GM12878 (cell line): ENCODE measurements around the gene CC2D1A. TPM values are rescaled to one million over a fixed set of nuclear protein-coding genes. Genes with fewer than 3 reads are reported as not detected.

Source experiments
- ATAC-seq: fragments of 200-7000 bp; cut with Tn5 transposase; 3 replicates; pipeline ENCODE4 v1.9.1; 2020; ENCODE audit warnings: mild to moderate bottlenecking, moderate library complexity
- BruUV-seq: library from RNA; stranded (reverse); fragments of 400-500 nt; replicated peaks from 2 replicates; lab custom pipeline; 2021; lab: Mats Ljungman, UMichigan
- CTCF ChIA-PET: fragments of 300-600 bp; sonication (Branson Sonifier 250); formaldehyde crosslinking; extraction: SDS; loops from one replicate; lab custom pipeline; 2021; ENCODE audit warnings: inconsistent platforms; lab: Yijun Ruan, JAX
- POLR2A ChIA-PET: fragments of 350-600 bp; formaldehyde crosslinking; extraction: SDS; loops from one replicate; lab custom pipeline; 2021; ENCODE audit warnings: inconsistent platforms; lab: Charles Lee
- RAD21 ChIA-PET: fragments of 300-600 bp; sonication (Branson Sonifier 250); formaldehyde crosslinking; loops from one replicate; lab custom pipeline; 2023; ENCODE audit warnings: antibody characterized with exemption; ENCODE audit not compliant: unreplicated experiment; lab: Charles Lee
- SMC1A ChIA-PET: fragments of 300-600 bp; sonication (Branson Sonifier 250); formaldehyde crosslinking; loops from one replicate; lab custom pipeline; 2023; ENCODE audit not compliant: unreplicated experiment, uncharacterized antibody; lab: Charles Lee
- DNase-seq: peaks from one replicate; pipeline ENCODE4 v3.0.0-alpha.2; 2011; ENCODE audit warnings: low read depth, low spot score
- FAIRE-seq: peaks from 3 replicates; lab custom pipeline; 2011; peaks lifted over from hg19 to GRCh38; lab: Jason Lieb, UNC
- H2AFZ ChIP-seq: 2 replicates; pipeline ENCODE4 v1.6.0; 2011; ENCODE audit warnings: low read depth, low read length, control low read depth; ENCODE audit not compliant: control insufficient read depth
- H3K27ac ChIP-seq: 2 replicates; pipeline ENCODE4 v1.5.1; 2011; ENCODE audit warnings: control low read depth; ENCODE audit not compliant: control insufficient read depth, insufficient read depth
- H3K27me3 ChIP-seq, 2 experiments: replicated peaks in 1 of 2; 2 replicates each; pipeline versions ENCODE4 v1.6.0 to v1.6.1; 2011; ENCODE audit warnings: low read length in 1 of 2; ENCODE audit not compliant: control insufficient read depth in 2 of 2, insufficient read depth in 2 of 2
- H3K36me3 ChIP-seq, 2 experiments: 2 replicates each; pipeline ENCODE4 v1.5.1; 2011; ENCODE audit warnings: low read length in 1 of 2; ENCODE audit not compliant: control insufficient read depth in 2 of 2, insufficient read depth in 2 of 2
- H3K4me1 ChIP-seq: 2 replicates; pipeline ENCODE4 v1.6.1; 2011; ENCODE audit warnings: mild to moderate bottlenecking, low read length, moderate library complexity, mixed read lengths; ENCODE audit not compliant: control insufficient read depth, insufficient read depth
- H3K4me2 ChIP-seq: 2 replicates; pipeline ENCODE4 v1.6.0; 2011; ENCODE audit warnings: control low read depth; ENCODE audit not compliant: control insufficient read depth, insufficient read depth
- H3K4me3 ChIP-seq: fragments of 200-600 bp; sonication (generic); 2 replicates; pipeline ENCODE4 v1.5.1; 2016
- H3K79me2 ChIP-seq: 2 replicates; pipeline ENCODE4 v1.6.0; 2011; ENCODE audit warnings: low read length; ENCODE audit not compliant: control insufficient read depth, insufficient read depth
- H3K9ac ChIP-seq: 2 replicates; pipeline ENCODE4 v1.8.0; 2011; ENCODE audit warnings: low read length, control low read depth, mixed read lengths; ENCODE audit not compliant: control insufficient read depth, insufficient read depth
- H3K9me3 ChIP-seq: replicated peaks from 3 replicates; pipeline ENCODE4 v1.5.1; 2011; ENCODE audit warnings: mild to moderate bottlenecking, low read length; ENCODE audit not compliant: control insufficient read depth, insufficient read depth
- H4K20me1 ChIP-seq: 2 replicates; pipeline ENCODE4 v1.6.0; 2011; ENCODE audit not compliant: control insufficient read depth, insufficient read depth
- ASH2L ChIP-seq: fragments of 300-600, 200-600 bp; sonication (generic); IDR thresholded peaks from 2 replicates; pipeline ENCODE4 v1.6.1; 2017; ENCODE audit warnings: low read depth, mild to moderate bottlenecking, borderline replicate concordance
- ATF7 ChIP-seq: fragments of 450-650 bp; IDR thresholded peaks from 2 replicates; pipeline ENCODE4 v1.6.1; 2016; ENCODE audit warnings: low read depth, mild to moderate bottlenecking
- FOS ChIP-seq: IDR thresholded peaks from 3 replicates; pipeline ENCODE4 v1.6.1; 2011; ENCODE audit warnings: borderline replicate concordance; ENCODE audit not compliant: insufficient read length; ENCODE audit errors: extremely low read depth
- GABPA ChIP-seq: IDR thresholded peaks from 2 replicates; pipeline ENCODE4 v1.6.1; 2014; ENCODE audit warnings: antibody characterized with exemption, low read depth, mild to moderate bottlenecking, inconsistent platforms
- HDAC6 ChIP-seq: fragments of 200-600 bp; sonication (generic); IDR thresholded peaks from one replicate; pipeline ENCODE4 v1.8.0; 2017; ENCODE audit warnings: antibody characterized with exemption; ENCODE audit not compliant: unreplicated experiment
- KDM1A ChIP-seq: fragments of 200-600 bp; sonication (generic); IDR thresholded peaks from 2 replicates; pipeline ENCODE4 v1.6.1; 2016; ENCODE audit warnings: borderline replicate concordance
- MXI1 ChIP-seq: fragments of 150-350 bp; IDR thresholded peaks from 2 replicates; pipeline ENCODE4 v1.6.1; 2011; ENCODE audit warnings: low read depth, mild to moderate bottlenecking, inconsistent platforms, low read length, improper control_type of control experiment
- MYB ChIP-seq: fragments of 150-350 bp; IDR thresholded peaks from 2 replicates; pipeline ENCODE4 v1.6.1; 2014; ENCODE audit warnings: mild to moderate bottlenecking, low read depth, low read length, borderline replicate concordance
- POU2F2 ChIP-seq: IDR thresholded peaks from 3 replicates; pipeline ENCODE4 v1.6.1; 2011; ENCODE audit warnings: low read depth, mild to moderate bottlenecking, low read length, borderline replicate concordance
- RAD51 ChIP-seq: fragments of 450-650 bp; IDR thresholded peaks from 2 replicates; pipeline ENCODE4 v1.6.1; 2016; ENCODE audit warnings: moderate library complexity, mild to moderate bottlenecking, inconsistent platforms
- RFX5 ChIP-seq: IDR thresholded peaks from 2 replicates; pipeline ENCODE4 v1.6.1; 2011; ENCODE audit warnings: low read depth, low read length, improper control_type of control experiment
- WGBS: methylation state at CpG from one replicate; pipeline ENCODE4 v1.1.6; 2016; ENCODE audit warnings: low lambda C conversion rate; ENCODE audit not compliant: insufficient replicate concordance, insufficient coverage; ENCODE audit errors: missing lambda C conversion rate; 5-methylcytosine and 5-hydroxymethylcytosine counted together
- in situ Hi-C: fragments of 300-500 bp; cut with MboI; formaldehyde crosslinking; loops from 9 replicates; pipeline ENCODE4 v1.14.3; 2018; ENCODE audit warnings: mixed read lengths
- intact Hi-C: fragments of 100-400 bp; cut with micrococcal nuclease; formaldehyde crosslinking; loops from one replicate; pipeline ENCODE4 v1.14.2; 2022; ENCODE audit not compliant: unreplicated experiment
- polyA plus RNA-seq, 11 experiments: library from polyadenylated mRNA; depleted of rRNA in 4 of 11; unstranded in 6 of 11; stranded (reverse) in 5 of 11; fragments of >200 nt; fragmentation: Nextera tagmentation in 4 of 11; fragmentation: Illumina TruSeq in 1 of 11; extraction: Ambion mirVana in 4 of 11; extraction: Trizol in 1 of 11; gene quantifications; 1 replicate in 1 of 11; 2 replicates in 10 of 11; pipeline versions ENCODE4 v1.2.1 to v1.2.3, GENCODE V29; 2011 to 2016; ENCODE audit warnings: inconsistent platforms in 2 of 11, missing spikeins in 2 of 11, low read depth in 1 of 11
- total RNA-seq, 4 experiments: library from RNA; depleted of rRNA in 3 of 4; stranded (reverse); fragments of >200 nt in 3 of 4; fragmentation: Illumina TruSeq in 1 of 4; extraction: Trizol in 1 of 4; gene quantifications; 2 replicates each; pipeline versions ENCODE4 v1.2.1 to v1.2.3, GENCODE V29; 2013 to 2021
- TF ChIP-seq, protein P1 (sequence below): fragments of 450-650 bp; formaldehyde crosslinking; IDR thresholded peaks from 2 replicates; pipeline ENCODE4 v1.4.0; 2020; ENCODE audit warnings: mild to moderate bottlenecking, moderate library complexity
- TF ChIP-seq, protein P2 (sequence below): fragments of 450-650 bp; IDR thresholded peaks from 2 replicates; pipeline ENCODE4 v1.6.1; 2018; ENCODE audit warnings: mild to moderate bottlenecking, low read depth, moderate library complexity; ENCODE audit not compliant: partially characterized antibody
- TF ChIP-seq, protein P3 (sequence below): IDR thresholded peaks from 2 replicates; pipeline ENCODE4 v1.6.1; 2012; ENCODE audit warnings: low read length, inconsistent platforms
- TF ChIP-seq, protein P4 (sequence below): IDR thresholded peaks from 2 replicates; pipeline ENCODE4 v1.6.1; 2012; ENCODE audit warnings: low read depth, low read length, improper control_type of control experiment

CC2D1A gene
- total and polyA plus RNA-seq, 10 of the 15 experiments (the other 5 are each of a cell fraction or from before 2014, with no cell fraction given), result 0.13 to 36.1 (median 16.1) TPM

DNA sequence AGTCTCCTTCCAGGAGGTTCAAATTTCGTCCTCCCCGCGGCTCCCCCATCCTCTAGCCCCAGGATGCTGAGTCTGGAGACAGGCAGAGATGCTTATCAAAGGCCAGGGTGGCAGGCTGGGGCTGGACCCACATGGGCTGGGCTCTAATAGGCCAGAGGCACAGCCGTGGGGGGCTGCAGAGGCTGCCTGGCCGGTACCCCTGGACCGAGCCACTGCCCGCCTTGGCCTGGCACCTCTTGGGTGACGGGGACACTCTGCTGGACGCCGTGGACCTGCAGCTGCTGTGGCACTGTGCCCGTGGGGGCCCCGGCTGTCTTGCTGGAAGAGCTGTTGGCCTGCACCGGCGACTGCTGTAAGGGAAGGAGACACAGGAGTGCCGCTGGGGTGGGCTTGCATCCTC lies 74.3 kb downstream of the CC2D1A start:
- ChIA-PET RAD21 (no interaction called here), POLR2A (interaction anchor here (0.5 kb wide), 1 partner anchor 94 kb away, joined by 3 read pairs; no protein-coding TSS in a partner anchor), SMC1A (no interaction called here), CTCF (no interaction called here)
- Histone ChIP-seq H3K27ac (no peak overlapping the region), H3K36me3 (no peaks in the 10 kb centered on the region; a peak in 1 of 4 replicates), H2AFZ (no peak overlapping the region), H3K4me1 (peaks cover 4% of the 10 kb centered on the region), H3K9me3 (no peaks in the 10 kb centered on the region), H4K20me1 (no peaks in the 10 kb centered on the region), H3K4me2 (no peak overlapping the region), H3K27me3 (no peaks in the 10 kb centered on the region), H3K9ac (no peak overlapping the region), H3K4me3 (no peak overlapping the region), H3K79me2 (no peaks in the 10 kb centered on the region)
- TF ChIP-seq, protein P1, sequence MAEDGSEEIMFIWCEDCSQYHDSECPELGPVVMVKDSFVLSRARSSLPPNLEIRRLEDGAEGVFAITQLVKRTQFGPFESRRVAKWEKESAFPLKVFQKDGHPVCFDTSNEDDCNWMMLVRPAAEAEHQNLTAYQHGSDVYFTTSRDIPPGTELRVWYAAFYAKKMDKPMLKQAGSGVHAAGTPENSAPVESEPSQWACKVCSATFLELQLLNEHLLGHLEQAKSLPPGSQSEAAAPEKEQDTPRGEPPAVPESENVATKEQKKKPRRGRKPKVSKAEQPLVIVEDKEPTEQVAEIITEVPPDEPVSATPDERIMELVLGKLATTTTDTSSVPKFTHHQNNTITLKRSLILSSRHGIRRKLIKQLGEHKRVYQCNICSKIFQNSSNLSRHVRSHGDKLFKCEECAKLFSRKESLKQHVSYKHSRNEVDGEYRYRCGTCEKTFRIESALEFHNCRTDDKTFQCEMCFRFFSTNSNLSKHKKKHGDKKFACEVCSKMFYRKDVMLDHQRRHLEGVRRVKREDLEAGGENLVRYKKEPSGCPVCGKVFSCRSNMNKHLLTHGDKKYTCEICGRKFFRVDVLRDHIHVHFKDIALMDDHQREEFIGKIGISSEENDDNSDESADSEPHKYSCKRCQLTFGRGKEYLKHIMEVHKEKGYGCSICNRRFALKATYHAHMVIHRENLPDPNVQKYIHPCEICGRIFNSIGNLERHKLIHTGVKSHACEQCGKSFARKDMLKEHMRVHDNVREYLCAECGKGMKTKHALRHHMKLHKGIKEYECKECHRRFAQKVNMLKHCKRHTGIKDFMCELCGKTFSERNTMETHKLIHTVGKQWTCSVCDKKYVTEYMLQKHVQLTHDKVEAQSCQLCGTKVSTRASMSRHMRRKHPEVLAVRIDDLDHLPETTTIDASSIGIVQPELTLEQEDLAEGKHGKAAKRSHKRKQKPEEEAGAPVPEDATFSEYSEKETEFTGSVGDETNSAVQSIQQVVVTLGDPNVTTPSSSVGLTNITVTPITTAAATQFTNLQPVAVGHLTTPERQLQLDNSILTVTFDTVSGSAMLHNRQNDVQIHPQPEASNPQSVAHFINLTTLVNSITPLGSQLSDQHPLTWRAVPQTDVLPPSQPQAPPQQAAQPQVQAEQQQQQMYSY, result no peak
- TF ChIP-seq POU2F2, result no peak
- TF ChIP-seq, protein P2, sequence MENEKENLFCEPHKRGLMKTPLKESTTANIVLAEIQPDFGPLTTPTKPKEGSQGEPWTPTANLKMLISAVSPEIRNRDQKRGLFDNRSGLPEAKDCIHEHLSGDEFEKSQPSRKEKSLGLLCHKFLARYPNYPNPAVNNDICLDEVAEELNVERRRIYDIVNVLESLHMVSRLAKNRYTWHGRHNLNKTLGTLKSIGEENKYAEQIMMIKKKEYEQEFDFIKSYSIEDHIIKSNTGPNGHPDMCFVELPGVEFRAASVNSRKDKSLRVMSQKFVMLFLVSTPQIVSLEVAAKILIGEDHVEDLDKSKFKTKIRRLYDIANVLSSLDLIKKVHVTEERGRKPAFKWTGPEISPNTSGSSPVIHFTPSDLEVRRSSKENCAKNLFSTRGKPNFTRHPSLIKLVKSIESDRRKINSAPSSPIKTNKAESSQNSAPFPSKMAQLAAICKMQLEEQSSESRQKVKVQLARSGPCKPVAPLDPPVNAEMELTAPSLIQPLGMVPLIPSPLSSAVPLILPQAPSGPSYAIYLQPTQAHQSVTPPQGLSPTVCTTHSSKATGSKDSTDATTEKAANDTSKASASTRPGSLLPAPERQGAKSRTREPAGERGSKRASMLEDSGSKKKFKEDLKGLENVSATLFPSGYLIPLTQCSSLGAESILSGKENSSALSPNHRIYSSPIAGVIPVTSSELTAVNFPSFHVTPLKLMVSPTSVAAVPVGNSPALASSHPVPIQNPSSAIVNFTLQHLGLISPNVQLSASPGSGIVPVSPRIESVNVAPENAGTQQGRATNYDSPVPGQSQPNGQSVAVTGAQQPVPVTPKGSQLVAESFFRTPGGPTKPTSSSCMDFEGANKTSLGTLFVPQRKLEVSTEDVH, result no peak
- TF ChIP-seq, protein P3, sequence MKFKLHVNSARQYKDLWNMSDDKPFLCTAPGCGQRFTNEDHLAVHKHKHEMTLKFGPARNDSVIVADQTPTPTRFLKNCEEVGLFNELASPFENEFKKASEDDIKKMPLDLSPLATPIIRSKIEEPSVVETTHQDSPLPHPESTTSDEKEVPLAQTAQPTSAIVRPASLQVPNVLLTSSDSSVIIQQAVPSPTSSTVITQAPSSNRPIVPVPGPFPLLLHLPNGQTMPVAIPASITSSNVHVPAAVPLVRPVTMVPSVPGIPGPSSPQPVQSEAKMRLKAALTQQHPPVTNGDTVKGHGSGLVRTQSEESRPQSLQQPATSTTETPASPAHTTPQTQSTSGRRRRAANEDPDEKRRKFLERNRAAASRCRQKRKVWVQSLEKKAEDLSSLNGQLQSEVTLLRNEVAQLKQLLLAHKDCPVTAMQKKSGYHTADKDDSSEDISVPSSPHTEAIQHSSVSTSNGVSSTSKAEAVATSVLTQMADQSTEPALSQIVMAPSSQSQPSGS, result no peak
- TF ChIP-seq MXI1, result no peak
- TF ChIP-seq RFX5, result no peak
- no peak for TF ChIP-seq MYB
- TF ChIP-seq FOS, result no peak
- no peak for TF ChIP-seq GABPA
- TF ChIP-seq RAD51, result no peak
- TF ChIP-seq, protein P4, sequence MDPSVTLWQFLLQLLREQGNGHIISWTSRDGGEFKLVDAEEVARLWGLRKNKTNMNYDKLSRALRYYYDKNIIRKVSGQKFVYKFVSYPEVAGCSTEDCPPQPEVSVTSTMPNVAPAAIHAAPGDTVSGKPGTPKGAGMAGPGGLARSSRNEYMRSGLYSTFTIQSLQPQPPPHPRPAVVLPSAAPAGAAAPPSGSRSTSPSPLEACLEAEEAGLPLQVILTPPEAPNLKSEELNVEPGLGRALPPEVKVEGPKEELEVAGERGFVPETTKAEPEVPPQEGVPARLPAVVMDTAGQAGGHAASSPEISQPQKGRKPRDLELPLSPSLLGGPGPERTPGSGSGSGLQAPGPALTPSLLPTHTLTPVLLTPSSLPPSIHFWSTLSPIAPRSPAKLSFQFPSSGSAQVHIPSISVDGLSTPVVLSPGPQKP, result no peak
- TF ChIP-seq KDM1A, result no peak
- TF ChIP-seq ASH2L, result no peak
- no peak for TF ChIP-seq HDAC6
- TF ChIP-seq ATF7, result no peak
- no TSS peak for BruUV-seq
- FAIRE-seq, result no peak
- ATAC-seq, result no peak
- 95% methylated on average over 9 of the region's 15 CpGs for WGBS
- intact Hi-C loops (loop anchor here (10.0 kb wide), 1 partner anchor 54 kb away; the partner anchor contains the start of gene IL27RA), in situ Hi-C loops (no loop called here)
- DNase-seq, result no peak
